HepG2 (cell line): Measurements from ENCODE around the gene EFNA2. TPM values are rescaled to one million over a fixed set of nuclear protein-coding genes. Genes with fewer than 3 reads are reported as not detected.

Source experiments
- CBX2 ChIP-seq, 2 experiments: fragments of 200-600 bp in 1 of 2; sonication (generic); formaldehyde crosslinking in 1 of 2; IDR thresholded peaks; 2 replicates each; pipeline versions ENCODE4 v1.7.0 to v1.8.1; 2018 to 2022; ENCODE audit warnings: low read depth in 2 of 2, low read length in 1 of 2, mild to moderate bottlenecking in 1 of 2, missing genetic modification reagents in 1 of 2
- HNRNPK ChIP-seq: fragments of 200-400 bp; formaldehyde crosslinking; IDR thresholded peaks from 2 replicates; pipeline ENCODE4 v1.6.1; 2018; ENCODE audit warnings: low read length, low read depth, moderate library complexity, mild to moderate bottlenecking; ENCODE audit not compliant: poor library complexity, severe bottlenecking
- LCORL ChIP-seq, 2 experiments: fragments of 450-650 bp in 1 of 2; sonication (generic) in 1 of 2; formaldehyde crosslinking in 1 of 2; IDR thresholded peaks; 2 replicates each; pipeline versions ENCODE4 v1.5.0 to v1.6.1; 2017 to 2020; ENCODE audit warnings: antibody characterized with exemption in 1 of 2, missing genetic modification reagents in 1 of 2
- ZNF3 ChIP-seq: IDR thresholded peaks from 2 replicates; pipeline ENCODE4 v1.7.0; 2017; ENCODE audit warnings: inconsistent platforms
- ZNF331 ChIP-seq: sonication (generic); formaldehyde crosslinking; IDR thresholded peaks from 2 replicates; pipeline ENCODE4 v1.4.0; 2020; ENCODE audit warnings: missing genetic modification reagents
- ZSCAN22 ChIP-seq: sonication (generic); formaldehyde crosslinking; IDR thresholded peaks from 2 replicates; pipeline ENCODE4 v1.4.0; 2020; ENCODE audit warnings: mild to moderate bottlenecking, missing genetic modification reagents
- polyA plus RNA-seq, 8 experiments: library from polyadenylated mRNA; depleted of rRNA in 3 of 8; stranded (reverse) in 7 of 8; unstranded in 1 of 8; fragments of >200 nt; fragmentation: Illumina TruSeq in 4 of 8; extraction: Trizol in 4 of 8; gene quantifications; 2 replicates each; pipeline versions ENCODE4 v1.2.1 to v1.2.3, GENCODE V29; 2011 to 2016; ENCODE audit warnings: low read depth in 4 of 8, missing spikeins in 1 of 8, mixed read lengths in 1 of 8; ENCODE audit not compliant: insufficient read depth in 1 of 8
- total RNA-seq, 5 experiments: library from RNA; depleted of rRNA; stranded (reverse); fragments of >200 nt; fragmentation: Illumina TruSeq; extraction: Trizol; gene quantifications; 2 replicates each; pipeline ENCODE4 v1.2.3, GENCODE V29; 2016; ENCODE audit warnings: low read depth in 1 of 5
- TF ChIP-seq, protein P1 (sequence below): sonication (generic); formaldehyde crosslinking; IDR thresholded peaks from 2 replicates; pipeline ENCODE4 v1.8.0; 2022; ENCODE audit warnings: missing genetic modification reagents, mild to moderate bottlenecking, moderate library complexity, borderline replicate concordance
- TF ChIP-seq, protein P2 (sequence below): sonication (generic); formaldehyde crosslinking; IDR thresholded peaks from 2 replicates; pipeline ENCODE4 v1.4.0; 2020; ENCODE audit warnings: missing genetic modification reagents
- TF ChIP-seq, protein P3 (sequence below): sonication (generic); formaldehyde crosslinking; IDR thresholded peaks from 2 replicates; pipeline ENCODE4 v1.4.0; 2020; ENCODE audit warnings: missing genetic modification reagents
- TF ChIP-seq, protein P4 (sequence below): IDR thresholded peaks from 2 replicates; pipeline ENCODE4 v1.6.1; 2016; ENCODE audit warnings: missing compliant biosample characterization, missing genetic modification reagents, borderline replicate concordance
- TF ChIP-seq, protein P5 (sequence below), 2 experiments: fragments of 450-650 bp in 1 of 2; sonication (generic) in 1 of 2; formaldehyde crosslinking in 1 of 2; IDR thresholded peaks; 2 replicates each; pipeline versions ENCODE4 v1.6.1 to v1.8.0; 2016 to 2022; ENCODE audit warnings: antibody characterized with exemption in 1 of 2, mild to moderate bottlenecking in 1 of 2, missing genetic modification reagents in 1 of 2

EFNA2 gene
- total and polyA plus RNA-seq, 2 of the 13 experiments (the other 11 are each of a cell fraction or from before 2014, with no cell fraction given), result 6.0 to 9.9 TPM

DNA sequence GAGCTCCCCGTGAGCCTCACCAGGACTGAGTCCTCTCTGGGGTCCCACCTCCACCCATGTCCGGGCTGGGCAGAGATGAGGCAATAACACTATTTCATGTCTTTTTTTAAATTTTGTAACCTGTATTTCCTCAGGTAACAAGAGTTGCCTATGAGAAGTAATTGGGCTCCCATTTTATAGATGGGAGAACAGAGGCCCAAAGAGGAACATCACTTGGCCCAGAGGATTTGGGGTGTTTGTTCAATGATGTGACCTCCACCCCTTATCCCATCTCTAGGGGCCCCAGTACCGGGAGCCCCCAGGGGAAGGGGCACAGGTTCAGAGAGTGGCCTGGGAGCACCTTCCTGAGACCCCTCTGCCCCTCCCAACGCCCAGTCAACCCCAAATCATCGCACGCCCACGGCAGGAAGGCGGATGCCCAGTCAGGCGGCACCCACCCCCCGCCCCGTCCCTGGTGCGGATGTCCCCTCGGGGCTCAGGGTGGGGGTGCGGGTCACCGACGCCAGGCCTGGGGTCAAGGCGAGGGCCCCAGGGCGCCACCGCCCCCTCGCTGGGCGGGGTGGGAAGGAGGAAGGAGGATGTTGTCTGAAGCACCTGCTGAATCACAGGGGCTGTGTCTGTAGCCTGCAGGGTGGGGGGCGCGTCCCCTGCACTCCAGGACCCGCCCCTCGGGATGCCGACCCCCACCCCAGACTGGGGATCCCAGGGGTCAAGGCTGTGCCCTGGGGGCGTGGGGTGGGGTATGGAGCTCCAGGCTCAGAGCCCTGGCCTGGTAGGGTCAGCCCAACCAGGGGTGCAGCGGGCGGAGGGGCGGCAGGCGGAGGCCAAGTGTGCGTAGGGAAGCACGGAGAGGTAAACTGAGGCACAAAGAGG, 25.6 kb upstream of the EFNA2 start (continued):
- TF ChIP-seq ZNF331 (no peak), HNRNPK (peak; percentile 60), CBX2 (IDR thresholded peaks at IDR 0.05; ENCODE audit: low read depth, low read length) (no peak), CBX2 (CRISPR knock-in tag; IDR thresholded peaks at IDR 0.05; ENCODE audit: low read depth) (no peak), LCORL (IDR thresholded peaks at IDR 0.05) (no peak), LCORL (CRISPR knock-in tag; IDR thresholded peaks at IDR 0.05) (0 out of 2 replicates have a peak, but pooled peaks have one; percentile 51), ZNF3 (CRISPR knock-in tag) (peak; percentile 46; the same call in 1 of the 2 replicates), ZSCAN22 (no peak)
- TF ChIP-seq, protein P1, sequence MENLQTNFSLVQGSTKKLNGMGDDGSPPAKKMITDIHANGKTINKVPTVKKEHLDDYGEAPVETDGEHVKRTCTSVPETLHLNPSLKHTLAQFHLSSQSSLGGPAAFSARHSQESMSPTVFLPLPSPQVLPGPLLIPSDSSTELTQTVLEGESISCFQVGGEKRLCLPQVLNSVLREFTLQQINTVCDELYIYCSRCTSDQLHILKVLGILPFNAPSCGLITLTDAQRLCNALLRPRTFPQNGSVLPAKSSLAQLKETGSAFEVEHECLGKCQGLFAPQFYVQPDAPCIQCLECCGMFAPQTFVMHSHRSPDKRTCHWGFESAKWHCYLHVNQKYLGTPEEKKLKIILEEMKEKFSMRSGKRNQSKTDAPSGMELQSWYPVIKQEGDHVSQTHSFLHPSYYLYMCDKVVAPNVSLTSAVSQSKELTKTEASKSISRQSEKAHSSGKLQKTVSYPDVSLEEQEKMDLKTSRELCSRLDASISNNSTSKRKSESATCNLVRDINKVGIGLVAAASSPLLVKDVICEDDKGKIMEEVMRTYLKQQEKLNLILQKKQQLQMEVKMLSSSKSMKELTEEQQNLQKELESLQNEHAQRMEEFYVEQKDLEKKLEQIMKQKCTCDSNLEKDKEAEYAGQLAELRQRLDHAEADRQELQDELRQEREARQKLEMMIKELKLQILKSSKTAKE (CRISPR knock-in tag), result peak; percentile 88
- TF ChIP-seq, protein P2, sequence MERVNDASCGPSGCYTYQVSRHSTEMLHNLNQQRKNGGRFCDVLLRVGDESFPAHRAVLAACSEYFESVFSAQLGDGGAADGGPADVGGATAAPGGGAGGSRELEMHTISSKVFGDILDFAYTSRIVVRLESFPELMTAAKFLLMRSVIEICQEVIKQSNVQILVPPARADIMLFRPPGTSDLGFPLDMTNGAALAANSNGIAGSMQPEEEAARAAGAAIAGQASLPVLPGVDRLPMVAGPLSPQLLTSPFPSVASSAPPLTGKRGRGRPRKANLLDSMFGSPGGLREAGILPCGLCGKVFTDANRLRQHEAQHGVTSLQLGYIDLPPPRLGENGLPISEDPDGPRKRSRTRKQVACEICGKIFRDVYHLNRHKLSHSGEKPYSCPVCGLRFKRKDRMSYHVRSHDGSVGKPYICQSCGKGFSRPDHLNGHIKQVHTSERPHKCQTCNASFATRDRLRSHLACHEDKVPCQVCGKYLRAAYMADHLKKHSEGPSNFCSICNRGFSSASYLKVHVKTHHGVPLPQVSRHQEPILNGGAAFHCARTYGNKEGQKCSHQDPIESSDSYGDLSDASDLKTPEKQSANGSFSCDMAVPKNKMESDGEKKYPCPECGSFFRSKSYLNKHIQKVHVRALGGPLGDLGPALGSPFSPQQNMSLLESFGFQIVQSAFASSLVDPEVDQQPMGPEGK (CRISPR knock-in tag), result peak; percentile 69; the same call in 1 of the 2 replicates
- TF ChIP-seq, protein P3, sequence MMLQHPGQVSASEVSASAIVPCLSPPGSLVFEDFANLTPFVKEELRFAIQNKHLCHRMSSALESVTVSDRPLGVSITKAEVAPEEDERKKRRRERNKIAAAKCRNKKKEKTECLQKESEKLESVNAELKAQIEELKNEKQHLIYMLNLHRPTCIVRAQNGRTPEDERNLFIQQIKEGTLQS, result 0 out of 2 replicates have a peak, but pooled peaks have one; percentile 19
- TF ChIP-seq, protein P4, sequence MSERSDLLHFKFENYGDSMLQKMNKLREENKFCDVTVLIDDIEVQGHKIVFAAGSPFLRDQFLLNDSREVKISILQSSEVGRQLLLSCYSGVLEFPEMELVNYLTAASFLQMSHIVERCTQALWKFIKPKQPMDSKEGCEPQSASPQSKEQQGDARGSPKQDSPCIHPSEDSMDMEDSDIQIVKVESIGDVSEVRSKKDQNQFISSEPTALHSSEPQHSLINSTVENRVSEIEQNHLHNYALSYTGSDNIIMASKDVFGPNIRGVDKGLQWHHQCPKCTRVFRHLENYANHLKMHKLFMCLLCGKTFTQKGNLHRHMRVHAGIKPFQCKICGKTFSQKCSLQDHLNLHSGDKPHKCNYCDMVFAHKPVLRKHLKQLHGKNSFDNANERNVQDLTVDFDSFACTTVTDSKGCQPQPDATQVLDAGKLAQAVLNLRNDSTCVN (CRISPR knock-in tag), result no peak
- TF ChIP-seq, protein P5, sequence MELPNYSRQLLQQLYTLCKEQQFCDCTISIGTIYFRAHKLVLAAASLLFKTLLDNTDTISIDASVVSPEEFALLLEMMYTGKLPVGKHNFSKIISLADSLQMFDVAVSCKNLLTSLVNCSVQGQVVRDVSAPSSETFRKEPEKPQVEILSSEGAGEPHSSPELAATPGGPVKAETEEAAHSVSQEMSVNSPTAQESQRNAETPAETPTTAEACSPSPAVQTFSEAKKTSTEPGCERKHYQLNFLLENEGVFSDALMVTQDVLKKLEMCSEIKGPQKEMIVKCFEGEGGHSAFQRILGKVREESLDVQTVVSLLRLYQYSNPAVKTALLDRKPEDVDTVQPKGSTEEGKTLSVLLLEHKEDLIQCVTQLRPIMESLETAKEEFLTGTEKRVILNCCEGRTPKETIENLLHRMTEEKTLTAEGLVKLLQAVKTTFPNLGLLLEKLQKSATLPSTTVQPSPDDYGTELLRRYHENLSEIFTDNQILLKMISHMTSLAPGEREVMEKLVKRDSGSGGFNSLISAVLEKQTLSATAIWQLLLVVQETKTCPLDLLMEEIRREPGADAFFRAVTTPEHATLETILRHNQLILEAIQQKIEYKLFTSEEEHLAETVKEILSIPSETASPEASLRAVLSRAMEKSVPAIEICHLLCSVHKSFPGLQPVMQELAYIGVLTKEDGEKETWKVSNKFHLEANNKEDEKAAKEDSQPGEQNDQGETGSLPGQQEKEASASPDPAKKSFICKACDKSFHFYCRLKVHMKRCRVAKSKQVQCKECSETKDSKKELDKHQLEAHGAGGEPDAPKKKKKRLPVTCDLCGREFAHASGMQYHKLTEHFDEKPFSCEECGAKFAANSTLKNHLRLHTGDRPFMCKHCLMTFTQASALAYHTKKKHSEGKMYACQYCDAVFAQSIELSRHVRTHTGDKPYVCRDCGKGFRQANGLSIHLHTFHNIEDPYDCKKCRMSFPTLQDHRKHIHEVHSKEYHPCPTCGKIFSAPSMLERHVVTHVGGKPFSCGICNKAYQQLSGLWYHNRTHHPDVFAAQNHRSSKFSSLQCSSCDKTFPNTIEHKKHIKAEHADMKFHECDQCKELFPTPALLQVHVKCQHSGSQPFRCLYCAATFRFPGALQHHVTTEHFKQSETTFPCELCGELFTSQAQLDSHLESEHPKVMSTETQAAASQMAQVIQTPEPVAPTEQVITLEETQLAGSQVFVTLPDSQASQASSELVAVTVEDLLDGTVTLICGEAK (IDR thresholded peaks at IDR 0.05), result no peak
- TF ChIP-seq, protein P5 (CRISPR knock-in tag; IDR thresholded peaks at IDR 0.05), result no peak
